COLO668 (cell line): ENCODE results near the gene SEMA6A.
A peak's percentile ranks its signal among the peaks of the same experiment; 100 is the strongest.

ENCODE experiments used
- DNase-seq: peaks from one replicate; lab custom pipeline; 2025; ENCODE audit not compliant: unreplicated experiment; lab: John Stamatoyannopoulos, UW

The SEMA6A gene, protein sequence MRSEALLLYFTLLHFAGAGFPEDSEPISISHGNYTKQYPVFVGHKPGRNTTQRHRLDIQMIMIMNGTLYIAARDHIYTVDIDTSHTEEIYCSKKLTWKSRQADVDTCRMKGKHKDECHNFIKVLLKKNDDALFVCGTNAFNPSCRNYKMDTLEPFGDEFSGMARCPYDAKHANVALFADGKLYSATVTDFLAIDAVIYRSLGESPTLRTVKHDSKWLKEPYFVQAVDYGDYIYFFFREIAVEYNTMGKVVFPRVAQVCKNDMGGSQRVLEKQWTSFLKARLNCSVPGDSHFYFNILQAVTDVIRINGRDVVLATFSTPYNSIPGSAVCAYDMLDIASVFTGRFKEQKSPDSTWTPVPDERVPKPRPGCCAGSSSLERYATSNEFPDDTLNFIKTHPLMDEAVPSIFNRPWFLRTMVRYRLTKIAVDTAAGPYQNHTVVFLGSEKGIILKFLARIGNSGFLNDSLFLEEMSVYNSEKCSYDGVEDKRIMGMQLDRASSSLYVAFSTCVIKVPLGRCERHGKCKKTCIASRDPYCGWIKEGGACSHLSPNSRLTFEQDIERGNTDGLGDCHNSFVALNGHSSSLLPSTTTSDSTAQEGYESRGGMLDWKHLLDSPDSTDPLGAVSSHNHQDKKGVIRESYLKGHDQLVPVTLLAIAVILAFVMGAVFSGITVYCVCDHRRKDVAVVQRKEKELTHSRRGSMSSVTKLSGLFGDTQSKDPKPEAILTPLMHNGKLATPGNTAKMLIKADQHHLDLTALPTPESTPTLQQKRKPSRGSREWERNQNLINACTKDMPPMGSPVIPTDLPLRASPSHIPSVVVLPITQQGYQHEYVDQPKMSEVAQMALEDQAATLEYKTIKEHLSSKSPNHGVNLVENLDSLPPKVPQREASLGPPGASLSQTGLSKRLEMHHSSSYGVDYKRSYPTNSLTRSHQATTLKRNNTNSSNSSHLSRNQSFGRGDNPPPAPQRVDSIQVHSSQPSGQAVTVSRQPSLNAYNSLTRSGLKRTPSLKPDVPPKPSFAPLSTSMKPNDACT

DNA sequence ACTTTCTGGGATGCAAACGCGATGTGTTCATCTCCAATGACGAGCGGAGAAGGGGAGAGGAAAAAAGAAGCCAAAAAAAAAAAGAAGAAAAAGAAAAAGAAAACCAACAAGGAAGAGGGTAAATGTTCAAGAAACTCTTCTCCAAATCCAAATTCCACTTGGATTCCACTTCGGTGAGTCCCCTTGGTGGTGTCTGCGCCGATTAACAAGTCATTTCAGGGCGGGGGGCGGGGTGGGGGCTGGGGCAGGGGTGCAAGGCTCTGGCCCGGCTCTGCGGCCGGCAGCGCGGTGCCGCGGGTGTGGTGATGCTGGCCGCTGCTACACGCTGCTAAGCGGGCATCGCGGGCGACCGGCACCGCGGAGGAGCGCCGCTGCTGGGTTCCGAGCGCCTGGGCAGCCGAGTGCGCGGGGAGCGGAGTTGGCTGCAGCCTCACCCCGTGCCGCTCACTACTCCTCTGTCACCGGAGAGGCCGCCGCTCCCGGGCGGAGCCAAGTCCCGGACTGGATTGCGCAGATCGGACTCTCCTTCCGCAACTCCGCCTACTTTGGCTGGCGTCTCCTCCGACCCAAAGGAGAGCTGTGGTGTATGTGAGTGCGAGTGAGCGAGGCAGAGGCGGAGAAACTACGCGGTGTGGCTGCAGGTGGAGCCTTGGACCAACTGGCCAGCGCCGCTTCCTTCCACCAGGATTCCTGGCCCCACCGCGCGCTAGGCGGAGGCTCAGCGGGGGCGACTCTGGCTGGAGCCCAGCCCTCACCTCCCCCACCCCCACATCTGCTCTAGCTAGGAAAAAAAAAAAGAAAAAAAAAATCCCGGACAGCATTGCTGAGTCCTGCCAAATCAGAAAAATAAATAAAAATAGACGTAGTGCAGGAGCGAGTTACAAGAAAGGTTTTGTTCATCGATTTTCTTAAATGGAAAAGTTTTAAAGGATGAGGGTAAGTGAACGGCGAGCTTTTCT lies at the start of gene SEMA6A:
TSS of gene SEMA6A (minus strand) at position 457 of the 959 bp plus-strand sequence. CDS start 69,879 bp downstream, outside the sequence.
- DNase-seq = peak; percentile 91

DNA sequence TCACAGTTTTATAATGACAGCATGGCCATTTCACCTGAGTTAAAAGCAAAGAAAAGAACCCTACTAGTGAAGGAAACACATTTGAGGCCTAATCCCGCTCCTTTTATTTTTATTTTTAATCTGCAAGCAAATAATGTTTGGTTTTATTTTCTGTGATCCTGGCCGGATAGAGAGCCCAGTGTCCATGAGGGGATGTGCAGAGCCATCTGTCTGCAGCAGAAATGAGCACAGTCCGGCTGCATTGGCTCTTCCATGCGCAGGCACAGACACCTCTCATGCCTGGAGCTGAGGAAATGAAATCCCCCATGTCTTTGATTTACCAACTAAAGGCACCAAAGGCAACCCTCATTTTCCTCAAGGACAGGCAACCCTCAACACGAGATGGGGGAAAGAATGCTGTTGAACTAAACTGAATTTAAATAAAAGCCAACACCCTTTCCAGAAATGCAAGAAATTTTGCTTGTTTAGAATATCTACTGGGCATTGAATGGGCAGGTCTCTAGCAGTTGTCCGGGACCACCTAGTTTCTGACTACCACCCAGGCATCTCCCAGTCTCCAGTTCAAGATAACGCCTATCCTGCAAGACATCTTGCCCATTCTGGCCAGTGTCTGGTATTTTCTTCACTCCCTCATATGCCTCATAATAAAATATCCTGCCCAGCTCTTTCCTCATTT lies 47.9 kb upstream of the SEMA6A start:
- DNase-seq = no peak

DNA sequence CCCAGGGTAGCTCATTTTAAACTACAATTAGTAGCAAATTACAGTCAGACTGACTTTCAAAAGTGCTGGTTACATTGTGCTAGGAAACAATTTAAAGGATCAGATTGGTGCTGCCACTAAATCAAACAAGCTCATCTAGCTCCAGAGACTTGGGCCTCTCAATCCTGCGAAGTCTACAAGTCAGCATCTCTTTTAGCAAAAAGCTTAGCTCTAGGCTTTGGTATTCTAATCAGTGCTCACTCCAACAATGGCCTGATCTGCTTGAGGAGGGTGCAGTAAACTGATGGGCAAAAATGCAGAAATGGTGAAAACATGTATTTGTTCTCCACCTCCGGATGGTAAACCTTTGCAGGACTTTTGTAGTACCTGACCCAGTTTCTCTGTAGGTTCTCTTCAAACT lies 47.0 kb upstream of the SEMA6A start:
- DNase-seq = no peak

DNA sequence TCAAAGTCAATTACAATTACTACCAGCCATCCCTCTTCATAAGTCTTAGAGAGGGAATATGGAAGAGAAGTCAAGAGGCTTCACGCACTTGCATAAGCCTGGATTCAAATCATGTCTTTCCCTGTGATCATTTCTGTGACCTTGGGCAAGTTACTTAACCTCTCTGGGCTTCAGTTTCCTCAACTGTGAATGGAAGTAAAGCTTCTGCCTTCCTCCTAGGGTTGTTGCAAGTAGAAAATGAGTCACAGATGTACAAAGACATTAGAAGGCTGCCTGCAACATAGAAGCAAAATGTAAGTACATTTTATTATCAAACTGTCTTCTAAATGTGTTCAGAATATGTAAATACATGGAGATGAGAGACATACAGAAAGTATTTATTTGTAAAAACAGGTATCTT lies 42.3 kb upstream of the SEMA6A start:
- no peak for DNase-seq

DNA sequence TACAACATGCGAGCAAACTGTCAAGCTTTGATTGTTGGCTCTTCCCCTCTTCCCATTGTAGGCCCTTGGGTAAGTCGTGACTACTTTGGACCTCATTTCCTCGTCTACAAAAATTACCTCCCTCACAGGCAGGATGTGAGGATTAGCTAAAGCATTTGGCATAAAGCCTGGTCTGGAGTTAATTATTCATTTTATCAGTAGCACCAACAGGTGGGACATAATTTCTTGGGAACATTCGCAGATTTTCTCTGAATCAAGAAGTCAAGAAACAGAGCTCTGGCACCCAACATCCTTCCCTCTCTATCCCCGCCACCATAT lies 39.9 kb upstream of the SEMA6A start:
- DNase-seq = no peak

DNA sequence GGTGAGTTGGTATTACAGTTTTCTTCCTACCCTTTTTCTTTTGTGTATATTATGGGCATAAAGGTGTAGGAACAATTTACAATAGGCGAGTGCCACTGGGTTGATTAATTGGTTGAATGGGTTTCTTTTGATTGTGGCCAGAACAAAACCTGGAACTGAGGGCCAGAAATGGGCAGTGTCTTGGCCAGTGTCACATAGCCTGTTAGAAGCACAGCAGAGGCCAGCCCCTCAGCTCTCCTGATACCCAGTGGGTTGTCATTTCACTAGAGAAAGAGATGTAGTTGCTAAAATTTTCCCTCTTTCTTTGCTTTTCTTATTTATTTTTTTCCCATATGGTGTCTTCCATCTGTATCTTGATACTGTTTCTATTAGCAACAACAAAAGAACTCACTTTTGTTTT lies 38.8 kb upstream of the SEMA6A start:
- no peak for DNase-seq

DNA sequence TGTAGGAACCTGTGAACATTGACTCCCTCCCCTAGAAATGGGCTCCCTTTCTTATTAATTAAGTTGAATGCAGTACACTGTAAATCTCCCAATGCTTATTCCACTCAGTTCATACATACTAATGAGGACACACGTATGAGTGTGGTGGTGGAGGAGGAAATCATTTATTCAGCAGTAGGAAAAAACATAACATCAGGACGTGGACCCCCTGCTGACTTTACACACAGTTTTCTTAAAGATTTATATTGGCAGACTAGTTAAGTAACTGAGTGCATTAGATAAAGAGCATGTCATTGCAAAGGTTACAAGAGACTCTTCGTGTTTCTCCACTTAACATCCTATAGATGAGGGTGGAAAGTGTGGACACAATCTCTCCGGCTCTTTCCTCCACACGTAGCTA lies 37.8 kb upstream of the SEMA6A start:
- DNase-seq = no peak

DNA sequence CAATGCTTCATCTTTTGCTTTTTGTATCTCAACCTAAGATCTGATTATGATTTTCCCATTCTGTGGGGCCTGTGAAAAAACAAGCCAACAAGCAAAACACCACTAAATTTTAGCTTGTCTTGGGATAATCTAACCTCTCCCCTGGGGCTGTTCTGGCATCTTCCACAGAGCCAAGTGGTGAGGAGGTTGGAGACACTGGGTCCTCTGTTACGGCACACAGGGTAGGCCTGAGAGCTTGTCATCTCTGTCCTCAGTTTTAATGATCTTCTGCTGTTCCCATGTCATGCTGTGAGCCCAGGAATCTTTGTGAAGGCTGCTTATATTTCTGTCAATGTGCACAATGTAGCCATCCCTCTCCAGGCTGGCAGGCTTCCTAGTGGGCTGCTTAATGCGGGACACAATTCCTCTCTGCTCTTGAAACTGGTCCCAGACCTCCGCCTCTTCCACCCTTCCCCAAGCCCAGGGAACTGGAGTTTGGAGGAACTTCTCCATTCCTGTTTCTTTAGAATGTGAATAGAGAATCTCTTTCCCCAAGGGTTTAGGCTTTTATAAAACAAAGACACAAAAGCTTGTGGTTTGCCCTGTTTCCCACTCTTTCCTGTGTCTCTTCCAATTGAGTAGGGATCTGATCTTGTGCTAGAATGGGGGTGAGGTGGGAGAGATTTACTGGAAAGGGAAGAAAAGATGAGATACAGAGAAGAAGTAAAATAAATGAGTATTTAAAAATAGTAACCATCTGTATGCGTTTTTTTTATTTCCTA lies 30.9 kb upstream of the SEMA6A start:
- DNase-seq = no peak

DNA sequence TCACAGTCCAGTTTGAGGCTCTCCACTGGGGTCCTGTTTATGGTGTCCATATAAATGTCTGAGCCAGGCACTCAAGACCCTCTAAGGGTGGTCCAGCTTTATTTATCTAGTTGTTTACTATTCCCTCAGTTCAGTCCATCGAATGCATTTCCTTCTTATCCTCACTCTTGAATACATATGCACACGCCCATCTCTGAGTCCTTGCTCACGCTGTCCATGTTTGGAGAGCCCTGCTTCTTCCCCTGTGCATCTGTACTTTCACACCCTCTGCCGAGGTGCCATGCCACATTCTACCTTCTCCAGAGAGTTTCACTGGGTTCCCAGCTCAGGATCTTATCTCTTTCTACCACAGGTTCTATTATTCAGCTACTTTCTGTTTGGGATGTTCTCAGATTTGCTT lies 30.2 kb upstream of the SEMA6A start:
- DNase-seq = no peak

DNA sequence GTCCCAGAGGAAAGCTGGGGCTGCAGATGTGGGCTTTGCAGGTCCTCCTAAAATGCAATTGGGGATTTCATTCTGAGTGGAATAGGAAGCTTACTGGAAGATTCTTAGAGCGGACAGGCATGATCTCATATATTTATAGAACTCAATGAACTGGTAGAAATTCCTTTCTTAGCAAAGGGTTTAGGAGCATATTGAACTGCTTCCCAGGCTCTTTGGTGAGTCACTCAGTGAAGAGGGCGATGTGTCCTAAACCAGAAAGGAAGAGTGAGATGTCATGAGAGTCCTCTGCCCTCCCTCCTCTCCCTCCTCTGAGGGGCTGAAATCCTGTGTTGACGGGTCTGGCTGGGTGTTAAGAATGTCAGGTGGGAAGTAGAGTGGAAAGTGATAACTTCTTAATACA lies 26.3 kb upstream of the SEMA6A start:
- no peak for DNase-seq

DNA sequence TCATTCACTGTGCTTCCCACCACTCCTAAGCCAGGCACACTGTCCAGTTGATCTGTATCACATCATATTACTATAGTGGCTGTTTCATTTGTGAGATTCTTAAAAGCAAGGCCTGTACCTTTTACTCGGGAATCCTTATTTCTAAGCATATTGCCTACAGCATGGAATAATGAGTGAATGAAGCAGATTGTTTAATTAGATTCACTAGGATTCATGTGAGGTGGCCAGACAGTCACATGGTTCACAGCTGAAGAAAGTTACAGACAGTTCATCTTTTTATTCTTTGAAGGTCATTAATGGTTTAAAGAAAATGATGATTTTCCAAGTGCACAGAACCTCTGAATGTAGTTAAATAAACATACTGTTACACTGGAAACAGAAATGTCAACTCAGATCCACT lies 24.3 kb upstream of the SEMA6A start:
- no peak for DNase-seq

DNA sequence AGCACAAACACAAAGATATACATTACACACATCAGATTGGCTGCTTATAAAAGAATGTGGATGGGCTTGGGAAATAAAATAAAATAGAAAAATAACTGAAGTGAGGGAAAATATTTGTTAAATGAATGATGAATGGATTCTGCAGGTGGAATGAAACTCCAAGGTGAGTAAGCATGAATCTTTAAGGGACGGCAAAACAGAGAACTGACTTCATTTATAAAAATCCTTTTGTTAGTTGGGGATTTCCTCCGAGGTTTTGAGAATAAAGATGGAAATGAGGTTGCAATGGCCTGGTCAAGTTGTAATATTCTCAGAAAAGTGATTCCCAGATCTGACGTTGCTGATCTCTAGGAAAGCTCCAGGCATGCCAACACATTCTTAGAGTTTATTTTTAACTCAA lies 20.9 kb upstream of the SEMA6A start:
- DNase-seq = no peak

DNA sequence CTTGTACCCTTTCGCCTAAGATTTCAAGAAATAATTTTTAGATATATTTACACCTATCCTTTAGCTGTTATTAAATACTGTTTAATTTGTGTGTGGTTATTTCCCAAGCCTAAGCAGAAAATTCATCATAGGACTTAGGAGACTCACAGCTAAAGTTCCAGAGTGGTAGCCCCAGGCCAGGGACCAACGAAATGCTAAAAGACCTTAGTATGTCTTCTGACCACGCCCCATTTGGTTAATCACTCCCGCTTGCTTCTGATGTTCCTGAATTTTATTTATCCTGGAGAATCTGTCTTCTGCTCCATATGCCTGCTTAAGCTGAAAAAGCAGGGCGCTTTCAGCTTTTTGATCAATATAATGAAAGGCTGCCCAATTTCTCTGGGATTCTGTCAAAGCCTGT lies 18.7 kb upstream of the SEMA6A start:
- no peak for DNase-seq

DNA sequence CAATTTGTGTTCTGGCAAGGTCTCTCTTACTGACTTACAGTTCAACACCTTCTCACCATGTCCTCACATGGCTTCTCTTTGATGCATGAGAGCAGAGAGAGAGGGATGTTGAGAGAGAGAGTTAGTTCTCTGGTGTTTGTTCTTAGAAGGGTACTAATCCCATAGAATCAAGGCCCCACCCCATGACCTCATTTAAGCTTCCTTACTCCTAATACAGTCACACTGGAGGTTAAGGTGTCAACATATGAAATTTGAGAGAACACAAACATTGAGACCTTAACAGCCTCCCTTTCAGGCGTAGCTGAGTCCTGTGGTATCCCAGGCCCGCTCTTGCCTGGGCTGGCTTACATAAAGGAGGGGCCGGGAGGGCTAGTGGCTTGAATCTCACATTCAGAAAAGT lies 10.6 kb upstream of the SEMA6A start:
- peak; percentile 23 for DNase-seq

DNA sequence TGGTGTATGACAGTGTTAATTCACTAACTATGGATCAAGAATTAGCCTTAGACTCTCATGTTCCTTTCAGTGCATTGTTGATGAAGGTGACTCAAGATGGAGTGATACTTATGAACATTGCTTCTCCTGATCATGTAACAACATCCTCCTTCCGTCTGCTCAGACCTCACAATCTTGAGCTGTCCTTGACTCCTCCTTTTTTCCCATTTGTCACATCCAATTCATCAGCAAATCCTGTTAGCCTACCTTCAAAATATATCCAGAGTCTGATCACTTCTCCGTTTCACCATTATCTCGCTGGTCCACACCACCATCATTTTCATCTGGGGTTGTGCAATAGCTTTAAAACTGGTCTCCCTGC lies 9.2 kb upstream of the SEMA6A start:
- no peak for DNase-seq

DNA sequence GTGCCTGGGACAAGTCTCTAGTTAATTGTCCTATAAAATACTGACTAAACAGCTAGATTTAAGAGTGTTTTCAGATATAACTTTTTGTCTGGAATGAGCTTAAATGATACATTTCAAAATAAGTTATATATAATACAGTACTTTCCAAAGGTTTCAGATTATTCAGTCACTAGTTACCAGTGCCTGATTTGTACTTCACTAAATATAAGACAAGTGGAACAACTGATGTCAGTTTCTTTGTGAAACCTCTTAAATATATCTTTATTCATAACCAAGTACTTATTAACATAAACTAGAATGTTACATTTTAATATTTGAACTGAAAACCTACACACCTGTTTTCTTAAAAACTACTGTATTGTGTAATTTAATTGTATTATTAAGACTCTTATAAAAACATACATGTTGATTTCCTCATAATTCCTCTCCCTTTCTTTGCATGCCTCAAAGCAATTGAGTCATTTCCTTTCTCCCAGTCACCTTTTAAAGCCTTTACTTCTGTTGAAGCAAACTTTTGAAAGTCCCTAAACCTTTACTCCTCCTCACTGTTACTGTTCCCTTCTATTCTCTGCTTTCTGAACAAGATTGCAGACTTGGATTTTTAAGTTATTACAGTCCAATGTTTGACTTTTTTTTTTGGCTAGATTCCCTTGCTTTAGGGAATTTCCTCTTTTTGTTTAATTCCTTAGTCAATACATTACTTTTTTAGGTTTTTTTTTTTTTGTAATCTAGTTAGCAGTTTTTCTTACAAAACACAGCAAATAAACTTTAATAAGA lies 8.7 kb upstream of the SEMA6A start:
- no peak for DNase-seq

DNA sequence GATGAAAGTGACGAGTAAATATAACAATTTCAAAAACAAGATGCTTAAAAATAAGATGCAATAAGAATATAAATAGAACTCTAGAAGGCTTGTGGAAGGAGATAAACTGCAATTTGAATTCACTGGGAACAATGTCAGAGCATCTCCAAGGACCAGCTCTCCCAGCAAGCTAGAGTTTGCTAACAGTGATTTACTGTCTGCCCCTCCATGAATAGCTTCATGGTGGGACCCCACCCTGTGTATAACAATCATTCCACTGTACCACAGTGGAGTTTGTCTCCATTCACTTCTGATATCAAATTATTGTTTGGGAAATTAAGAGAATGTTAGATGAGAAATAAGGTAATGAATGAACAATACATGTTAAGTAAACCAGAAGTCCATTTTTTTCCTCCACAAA lies 7.3 kb upstream of the SEMA6A start:
- DNase-seq = no peak

DNA sequence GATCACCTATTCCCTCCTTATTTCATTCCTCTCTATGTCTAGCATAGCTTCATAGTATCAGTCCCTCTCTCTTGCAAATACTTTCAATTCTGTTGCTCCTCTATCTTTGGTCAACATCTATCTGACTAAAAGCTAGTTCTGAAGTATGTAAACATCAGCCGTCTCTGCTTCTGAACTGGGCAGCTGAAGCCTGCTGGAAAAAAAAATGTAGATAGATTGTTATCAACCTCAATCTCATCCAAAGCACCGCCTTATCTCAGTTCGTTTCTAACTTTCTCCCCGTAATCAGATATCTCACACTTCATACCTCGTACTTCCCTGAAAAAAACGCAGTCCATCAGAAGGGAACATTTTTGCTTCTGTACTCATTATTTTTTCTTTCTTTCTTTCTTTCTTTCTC lies 4.5 kb upstream of the SEMA6A start:
- no peak for DNase-seq

DNA sequence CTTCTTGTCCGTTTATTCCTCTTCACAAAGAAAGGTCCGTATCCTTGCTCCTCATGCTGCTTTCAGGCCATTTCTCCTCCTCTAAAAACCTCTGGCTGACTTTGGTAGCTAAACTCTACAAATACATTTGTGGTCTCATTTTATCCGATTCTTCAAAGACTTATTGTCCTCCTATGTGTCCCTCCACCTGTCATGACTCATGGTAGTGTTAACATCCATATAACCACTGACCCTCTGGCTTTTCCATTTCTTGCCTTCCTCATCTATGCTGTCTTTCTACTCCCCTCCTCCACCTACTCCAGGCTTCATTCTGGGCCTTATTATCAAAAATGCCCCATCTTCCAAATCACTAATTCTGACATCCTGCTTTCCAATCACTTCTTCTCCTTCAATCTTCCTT lies 4.1 kb upstream of the SEMA6A start:
- DNase-seq = no peak
